TTC549 (cell line): ENCODE data around the gene ATP1B3.
"Not testable (repeated sequence)": the region's sequence is repeated elsewhere in the genome, so short reads cannot be mapped to it uniquely, and the experiment has no call there.

Experiments
- FAIRE-seq: peaks from 2 replicates; lab custom pipeline; 2012; peaks lifted over from hg19 to GRCh38; lab: Jason Lieb, UNC

Gene ATP1B3

DNA sequence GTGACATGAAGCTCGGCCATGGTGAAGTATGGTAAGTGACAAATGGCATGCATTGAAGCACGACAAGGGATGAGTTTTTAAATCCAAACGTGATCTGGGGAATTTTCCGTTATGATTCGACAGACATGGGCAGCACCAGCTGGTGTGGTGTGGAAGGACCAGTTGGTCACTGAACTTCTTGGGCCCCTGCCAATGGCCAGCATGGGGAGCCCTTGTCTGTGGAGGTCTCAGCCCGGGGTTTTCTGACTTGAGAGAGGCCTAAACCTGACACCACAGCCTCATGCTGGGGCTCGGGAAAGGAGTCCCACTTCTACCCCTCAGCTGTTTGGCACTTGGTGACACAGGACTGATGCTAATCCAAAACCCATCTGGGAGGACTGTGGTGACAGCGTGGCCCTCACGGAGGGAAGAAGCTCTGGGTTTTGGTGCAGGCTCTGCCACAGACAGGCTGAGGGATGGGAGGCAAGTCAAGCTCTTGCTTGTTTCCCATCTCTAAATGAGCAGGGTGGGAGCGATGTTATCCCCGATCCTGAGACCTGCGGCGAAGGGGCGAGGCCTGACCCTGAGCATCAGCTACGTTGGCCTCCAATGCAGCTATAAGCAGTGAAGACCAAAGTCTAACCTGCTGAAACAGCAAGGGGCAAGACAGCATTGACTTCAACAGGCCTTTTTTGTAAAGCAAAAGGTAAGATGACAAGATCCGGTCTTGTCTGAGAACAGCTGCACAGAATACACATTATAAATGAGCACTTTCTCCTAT lies 69.5 kb downstream of the ATP1B3 start:
- FAIRE-seq, result no peak

DNA sequence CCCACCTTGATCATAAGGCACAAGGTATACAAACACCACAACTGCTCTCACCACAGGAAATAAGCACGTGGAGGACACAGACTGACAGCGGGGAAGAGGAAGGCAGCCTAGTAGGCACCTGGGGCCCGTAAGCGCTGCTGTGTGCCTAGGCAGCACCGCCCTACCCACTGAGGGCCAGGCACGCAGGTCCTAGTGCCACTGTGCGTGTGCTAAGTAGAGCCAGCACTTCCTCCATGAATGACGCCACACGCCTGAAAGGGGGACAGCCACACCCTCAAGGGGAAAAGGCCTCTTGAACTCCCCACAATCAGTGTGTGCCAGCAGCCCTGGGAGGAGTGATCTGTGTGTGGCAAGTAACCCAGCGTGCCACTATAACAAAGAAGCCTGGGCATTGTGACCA lies 73.0 kb downstream of the ATP1B3 start:
- FAIRE-seq, result no peak

GRCh38 chr3:141949972-141950371 lies 73.5 kb downstream of the ATP1B3 start:
- no peak for FAIRE-seq

DNA sequence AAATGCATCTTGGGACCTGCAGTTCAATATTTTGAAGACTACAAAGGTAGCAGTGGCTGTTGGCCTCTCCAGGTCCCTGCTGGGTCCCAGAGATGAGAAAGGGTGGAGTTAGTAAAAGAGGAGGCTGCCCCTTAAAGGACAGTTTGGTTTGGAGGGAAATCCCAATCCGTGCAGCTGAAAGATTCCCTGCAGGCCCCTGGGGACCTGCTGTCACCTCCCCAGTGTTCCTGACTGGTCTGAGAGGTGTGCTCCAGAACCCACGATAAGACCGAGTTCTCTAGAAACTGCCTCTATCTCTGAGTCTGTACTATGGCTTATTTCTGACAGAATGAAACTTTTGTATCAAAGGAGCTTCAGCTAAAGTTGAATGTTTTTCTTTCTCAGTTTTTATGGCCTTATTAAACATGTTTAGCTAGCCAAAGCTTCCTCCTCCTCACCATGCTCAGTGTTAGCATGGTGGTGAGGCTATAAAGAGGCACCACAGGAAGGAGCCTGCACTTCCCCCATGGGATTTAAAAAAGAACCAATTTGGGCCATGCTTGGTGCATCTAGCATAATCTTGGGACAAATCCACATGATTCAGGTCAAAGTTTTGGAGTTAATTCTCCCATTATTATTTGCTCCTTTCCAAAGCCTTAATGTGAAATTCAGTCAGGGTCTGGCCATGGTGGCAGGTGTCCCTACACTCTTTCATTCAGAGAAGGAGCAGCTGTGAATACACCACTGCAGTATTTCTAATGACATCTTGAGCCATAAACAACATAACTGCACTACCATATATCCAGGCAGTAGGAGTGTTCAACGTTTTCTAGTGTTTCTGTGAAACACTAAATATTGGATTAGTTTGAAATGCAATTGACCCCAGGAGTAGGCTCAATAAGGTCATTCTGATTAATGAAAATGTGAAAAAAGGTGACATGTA lies 74.4 kb downstream of the ATP1B3 start:
- no peak for FAIRE-seq

DNA sequence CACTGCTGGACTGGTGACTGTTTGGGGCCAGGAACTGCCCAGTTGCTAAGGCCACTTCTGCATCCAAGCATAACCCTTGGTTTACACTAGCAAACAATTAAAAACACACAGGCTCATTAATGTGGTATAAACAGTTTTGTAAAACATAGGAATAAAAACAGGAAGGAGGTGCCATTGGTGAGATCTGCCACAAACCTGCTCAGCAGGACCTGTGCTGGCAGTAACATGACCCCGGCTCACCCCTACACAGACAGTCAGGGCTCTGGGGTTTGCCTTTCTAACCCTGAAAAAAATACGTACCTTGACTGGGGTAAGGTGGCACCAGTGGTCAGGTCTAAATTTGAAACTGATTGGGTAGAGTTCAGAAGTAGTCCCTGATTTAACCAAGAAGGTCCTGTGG lies 76.2 kb downstream of the ATP1B3 start:
- FAIRE-seq, result no peak

- FAIRE-seq, result no peak
Measured at GRCh38 chr3:141955175-141955574, 78.7 kb downstream of the ATP1B3 start.

GRCh38 chr3:141959589-141960554 lies 83.4 kb downstream of the ATP1B3 start:
- FAIRE-seq, result no peak

GRCh38 chr3:141960731-141961130 lies 84.3 kb downstream of the ATP1B3 start:
- no peak for FAIRE-seq

GRCh38 chr3:141963301-141963700 lies 86.9 kb downstream of the ATP1B3 start:
- no peak for FAIRE-seq

- FAIRE-seq, result no peak
Measured at GRCh38 chr3:141965471-141965870, 89.0 kb downstream of the ATP1B3 start.

GRCh38 chr3:141969711-141970110 lies 93.3 kb downstream of the ATP1B3 start:
- no peak for FAIRE-seq

DNA sequence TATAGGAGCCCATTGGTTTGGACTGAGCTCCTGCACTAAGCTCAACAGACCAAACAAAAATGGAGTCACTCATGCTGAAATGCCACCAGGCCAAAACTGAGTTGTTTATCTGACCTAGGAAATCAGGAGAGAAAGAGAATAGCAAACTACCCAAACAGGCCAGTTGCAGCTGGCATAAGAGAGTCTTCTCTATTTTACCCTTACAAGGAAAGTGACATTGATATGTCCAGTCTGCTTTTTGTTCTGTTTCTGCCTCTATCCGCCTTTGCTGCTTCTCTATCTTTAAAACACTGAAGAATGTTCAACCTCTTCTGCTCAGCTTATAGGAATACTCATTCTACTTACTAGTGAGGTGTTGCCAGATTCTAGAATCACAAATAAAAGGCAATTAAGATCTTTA lies 95.1 kb downstream of the ATP1B3 start:
- no peak for FAIRE-seq

- FAIRE-seq, result no peak
Measured at GRCh38 chr3:141972399-141972798, 96.0 kb downstream of the ATP1B3 start.

DNA sequence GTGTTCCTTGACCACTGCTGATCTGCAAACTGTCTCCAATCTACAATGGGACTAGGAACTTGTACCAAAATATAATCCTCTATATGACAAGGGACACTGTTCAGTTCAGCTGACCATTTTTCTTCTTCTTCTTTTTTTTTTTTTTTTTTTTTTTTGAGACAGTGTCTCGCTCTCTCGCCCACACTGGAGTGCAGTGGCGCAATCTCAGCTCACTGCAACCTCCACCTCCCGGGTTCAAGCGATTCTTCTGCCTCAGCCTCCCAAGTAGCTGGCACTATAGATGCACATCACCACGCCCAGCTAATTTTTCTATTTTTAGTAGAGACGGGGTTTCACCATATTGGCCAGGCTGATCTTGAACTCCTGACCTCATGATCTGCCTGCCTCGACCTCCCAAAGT lies 98.3 kb downstream of the ATP1B3 start:
- not testable (repeated sequence) for FAIRE-seq
